ENCODE data around the gene PEX5L. TPM values are rescaled to one million over a fixed set of nuclear protein-coding genes. Genes with fewer than 3 reads are reported as not detected.

Gene PEX5L
- total RNA-seq, 1 experiment from 2014 or later, result not detected

DNA sequence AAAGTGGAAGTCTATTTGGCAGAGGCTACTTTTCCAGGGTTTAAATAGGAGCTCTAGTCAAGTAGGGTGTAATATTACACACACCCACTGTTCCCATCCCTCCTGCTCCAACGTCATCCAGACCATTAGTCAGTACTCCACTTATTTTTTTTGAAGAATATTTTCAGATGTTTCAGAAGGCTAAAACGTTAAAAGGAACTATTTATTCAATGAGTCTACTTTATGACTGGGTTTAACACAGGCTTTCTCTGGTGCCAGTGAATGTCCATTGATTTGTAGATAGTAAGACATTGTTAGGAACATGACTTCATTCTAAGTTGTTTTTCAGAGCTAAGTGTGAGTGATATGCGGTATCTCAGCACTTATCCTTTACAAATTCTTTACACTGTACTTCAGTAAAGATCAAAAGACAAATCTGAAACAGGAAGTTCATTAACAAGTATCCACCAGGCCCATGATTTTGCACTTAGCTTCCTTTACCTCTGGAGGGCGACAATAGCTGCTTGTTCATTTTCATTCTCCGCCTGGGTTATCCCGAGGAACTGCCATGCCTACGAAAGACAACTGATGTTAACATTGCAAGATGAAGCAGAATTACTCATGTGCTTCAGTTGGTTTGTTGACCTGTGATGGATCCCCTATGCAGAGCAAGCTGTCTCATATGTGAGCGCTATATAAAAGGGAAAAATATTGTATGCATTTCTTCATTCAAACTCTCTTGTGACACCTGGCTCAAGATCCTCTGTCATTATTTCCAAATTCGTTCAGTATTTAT, 225.2 kb downstream of the PEX5L start:
- H3K9ac ChIP-seq (ENCODE audit: low read length), result no peak overlapping the region
- H2AFZ ChIP-seq (ENCODE audit: low read depth, low read length, poor library complexity, severe bottlenecking), result peak overlapping the region; percentile 95
- H3K79me2 ChIP-seq (ENCODE audit: insufficient read depth, low read length), result no peaks in the 10 kb centered on the region
- H4K20me1 ChIP-seq (ENCODE audit: insufficient read depth), result no peaks in the 10 kb centered on the region
- intact Hi-C loops (cut with micrococcal nuclease), result loop anchor here (5.0 kb wide), 3 partner anchors 116 to 791 kb away; partner anchors contain the start of gene TTC14
- no peaks in the 10 kb centered on the region for H3K27me3 ChIP-seq (ENCODE audit: insufficient read depth, low read length)
- peak; percentile 97 for ATAC-seq
- no peaks in the 10 kb centered on the region for H3K9me3 ChIP-seq (ENCODE audit: control insufficient read depth in 1 of 2, insufficient read depth in 1 of 2, low read depth in 1 of 2, low read length in 2 of 2)
- H3K4me1 ChIP-seq (ENCODE audit: control insufficient read depth in 1 of 2, insufficient read depth in 2 of 2, low read length in 2 of 2), result no peaks in the 10 kb centered on the region; a peak in 1 of 4 replicates
- H3K27ac ChIP-seq (ENCODE audit: low read depth, low read length), result no peak overlapping the region
- no peak overlapping the region for H3K4me3 ChIP-seq (replicated peaks in 1 of 2; ENCODE audit: low read depth in 1 of 2, low read length in 2 of 2)
- no TSS peak for BruUV-seq (replicated peaks)
- no peaks in the 10 kb centered on the region for H3K9me2 ChIP-seq (ENCODE audit: insufficient read depth)
- no peaks in the 10 kb centered on the region for H3K36me3 ChIP-seq (ENCODE audit: control insufficient read depth in 1 of 2, insufficient read depth in 2 of 2, low read length in 2 of 2)
- peak; percentile 61 for DNase-seq (ENCODE audit: low read depth, low spot score)
- ChIA-PET RAD21 (ENCODE audit: low non-redundant PET in 1 of 2, low total read pairs in 2 of 2, uncharacterized antibody in 2 of 2, unreplicated experiment in 2 of 2) (interaction anchor here in 1 of 2 experiments (0.6 kb wide), 1 partner anchor 36 kb away, joined by 3 read pairs; no protein-coding TSS in a partner anchor), CTCF (interaction anchor here (0.7 to 3.2 kb wide), 8 partner anchors 8 to 785 kb away, joined by 3 to 17 read pairs (median 4); no protein-coding TSS in a partner anchor), POLR2A (no interaction called here)
- H3K4me2 ChIP-seq (ENCODE audit: low read length), result peak overlapping the region; percentile 21; the same call in 1 of the 2 replicates
- TF ChIP-seq CBX3 (IDR thresholded peaks at IDR 0.05; ENCODE audit: low read depth) (peak; percentile 80), ZFX (IDR thresholded peaks at IDR 0.05) (no peak), SIN3A (IDR thresholded peaks at IDR 0.05; ENCODE audit: low read depth) (0 out of 2 replicates have a peak, but pooled peaks have one; percentile 32), TCF7L2 (IDR thresholded peaks at IDR 0.05; ENCODE audit: borderline replicate concordance, extremely low read depth, insufficient read depth, insufficient read length) (peak; percentile 46), SP1 (IDR thresholded peaks at IDR 0.05; ENCODE audit: low read depth) (no peak), EZH2 (IDR thresholded peaks at IDR 0.05) (no peak), POLR2A (IDR thresholded peaks at IDR 0.05; ENCODE audit: borderline replicate concordance, extremely low read depth, insufficient read depth, insufficient read length) (no peak), EZH2phosphoT487 (IDR thresholded peaks at IDR 0.05; ENCODE audit: borderline replicate concordance) (no peak), ELF1 (IDR thresholded peaks at IDR 0.05; ENCODE audit: borderline replicate concordance, low read depth) (no peak), CEBPB (IDR thresholded peaks at IDR 0.05; ENCODE audit: low read depth) (no peak), FOSL1 (IDR thresholded peaks at IDR 0.05; ENCODE audit: low read depth) (no peak), ATF3 (IDR thresholded peaks at IDR 0.05) (no peak), ZNF274 (IDR thresholded peaks at IDR 0.05; ENCODE audit: low read depth, low read length) (no peak), CTCF (IDR thresholded peaks at IDR 0.05 in 2 of 3, conservative IDR thresholded peaks at IDR 0.05 in 1 of 3; ENCODE audit: borderline replicate concordance in 1 of 3, insufficient read depth in 1 of 3, low read depth in 2 of 3, low read length in 2 of 3) (peak; percentile 48 to 86 (median 68); a peak in 5 of 6 replicates), JUND (IDR thresholded peaks at IDR 0.05) (no peak), RAD21 (IDR thresholded peaks at IDR 0.05; ENCODE audit: low read depth) (peak; percentile 87)
- TF ChIP-seq, protein P1, sequence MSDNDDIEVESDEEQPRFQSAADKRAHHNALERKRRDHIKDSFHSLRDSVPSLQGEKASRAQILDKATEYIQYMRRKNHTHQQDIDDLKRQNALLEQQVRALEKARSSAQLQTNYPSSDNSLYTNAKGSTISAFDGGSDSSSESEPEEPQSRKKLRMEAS (IDR thresholded peaks at IDR 0.05), result 0 out of 2 replicates have a peak, but pooled peaks have one; percentile 25
- TF ChIP-seq, protein P2, sequence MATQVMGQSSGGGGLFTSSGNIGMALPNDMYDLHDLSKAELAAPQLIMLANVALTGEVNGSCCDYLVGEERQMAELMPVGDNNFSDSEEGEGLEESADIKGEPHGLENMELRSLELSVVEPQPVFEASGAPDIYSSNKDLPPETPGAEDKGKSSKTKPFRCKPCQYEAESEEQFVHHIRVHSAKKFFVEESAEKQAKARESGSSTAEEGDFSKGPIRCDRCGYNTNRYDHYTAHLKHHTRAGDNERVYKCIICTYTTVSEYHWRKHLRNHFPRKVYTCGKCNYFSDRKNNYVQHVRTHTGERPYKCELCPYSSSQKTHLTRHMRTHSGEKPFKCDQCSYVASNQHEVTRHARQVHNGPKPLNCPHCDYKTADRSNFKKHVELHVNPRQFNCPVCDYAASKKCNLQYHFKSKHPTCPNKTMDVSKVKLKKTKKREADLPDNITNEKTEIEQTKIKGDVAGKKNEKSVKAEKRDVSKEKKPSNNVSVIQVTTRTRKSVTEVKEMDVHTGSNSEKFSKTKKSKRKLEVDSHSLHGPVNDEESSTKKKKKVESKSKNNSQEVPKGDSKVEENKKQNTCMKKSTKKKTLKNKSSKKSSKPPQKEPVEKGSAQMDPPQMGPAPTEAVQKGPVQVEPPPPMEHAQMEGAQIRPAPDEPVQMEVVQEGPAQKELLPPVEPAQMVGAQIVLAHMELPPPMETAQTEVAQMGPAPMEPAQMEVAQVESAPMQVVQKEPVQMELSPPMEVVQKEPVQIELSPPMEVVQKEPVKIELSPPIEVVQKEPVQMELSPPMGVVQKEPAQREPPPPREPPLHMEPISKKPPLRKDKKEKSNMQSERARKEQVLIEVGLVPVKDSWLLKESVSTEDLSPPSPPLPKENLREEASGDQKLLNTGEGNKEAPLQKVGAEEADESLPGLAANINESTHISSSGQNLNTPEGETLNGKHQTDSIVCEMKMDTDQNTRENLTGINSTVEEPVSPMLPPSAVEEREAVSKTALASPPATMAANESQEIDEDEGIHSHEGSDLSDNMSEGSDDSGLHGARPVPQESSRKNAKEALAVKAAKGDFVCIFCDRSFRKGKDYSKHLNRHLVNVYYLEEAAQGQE (IDR thresholded peaks at IDR 0.05; ENCODE audit: low read depth), result no peak
- TF ChIP-seq, protein P3, sequence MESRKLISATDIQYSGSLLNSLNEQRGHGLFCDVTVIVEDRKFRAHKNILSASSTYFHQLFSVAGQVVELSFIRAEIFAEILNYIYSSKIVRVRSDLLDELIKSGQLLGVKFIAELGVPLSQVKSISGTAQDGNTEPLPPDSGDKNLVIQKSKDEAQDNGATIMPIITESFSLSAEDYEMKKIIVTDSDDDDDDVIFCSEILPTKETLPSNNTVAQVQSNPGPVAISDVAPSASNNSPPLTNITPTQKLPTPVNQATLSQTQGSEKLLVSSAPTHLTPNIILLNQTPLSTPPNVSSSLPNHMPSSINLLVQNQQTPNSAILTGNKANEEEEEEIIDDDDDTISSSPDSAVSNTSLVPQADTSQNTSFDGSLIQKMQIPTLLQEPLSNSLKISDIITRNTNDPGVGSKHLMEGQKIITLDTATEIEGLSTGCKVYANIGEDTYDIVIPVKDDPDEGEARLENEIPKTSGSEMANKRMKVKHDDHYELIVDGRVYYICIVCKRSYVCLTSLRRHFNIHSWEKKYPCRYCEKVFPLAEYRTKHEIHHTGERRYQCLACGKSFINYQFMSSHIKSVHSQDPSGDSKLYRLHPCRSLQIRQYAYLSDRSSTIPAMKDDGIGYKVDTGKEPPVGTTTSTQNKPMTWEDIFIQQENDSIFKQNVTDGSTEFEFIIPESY (IDR thresholded peaks at IDR 0.05; ENCODE audit: extremely low read depth, insufficient replicate concordance, low read length), result no peak

Data from HCT116 (cell line).